Stimulated activated naive CD8-positive, alpha-beta T cell treated with anti-CD3 and anti-CD28 coated beads, Interleukin-15, amount 100 ng/mL, for 72 hours (primary cell): ENCODE results near the gene MBNL2.
A peak's percentile ranks its signal among the peaks of the same experiment; 100 is the strongest.
"Not testable (repeated sequence)": the region's sequence is repeated elsewhere in the genome, so short reads cannot be mapped to it uniquely, and the experiment has no call there.

Experiments
- ATAC-seq: fragments of 150-1000 bp; cut with Tn5 transposase; 2 replicates; pipeline ENCODE4 v1.10.0; 2021; ENCODE audit warnings: mild to moderate bottlenecking, moderate library complexity
- DNase-seq, 2 donors: peaks; one replicate each; pipeline ENCODE4 v3.0.0; 2021 to 2022
- H3K27ac Mint-ChIP-seq, 2 donors: one replicate each; pipeline ENCODE4 v1.8.0; 2022; ENCODE audit warnings: mild to moderate bottlenecking in 2 of 2, mixed read lengths in 2 of 2, moderate library complexity in 2 of 2
- H3K27me3 Mint-ChIP-seq: one replicate; pipeline ENCODE4 v1.8.0; 2022; ENCODE audit warnings: mixed read lengths
- H3K4me1 Mint-ChIP-seq: one replicate; pipeline ENCODE4 v1.8.0; 2022; ENCODE audit warnings: mild to moderate bottlenecking, mixed read lengths
- H3K4me3 Mint-ChIP-seq, 2 donors: one replicate each; pipeline ENCODE4 v1.8.0; 2022; ENCODE audit warnings: mild to moderate bottlenecking in 2 of 2, mixed read lengths in 2 of 2, moderate library complexity in 1 of 2
- H3K9me3 Mint-ChIP-seq, 2 donors: one replicate each; pipeline ENCODE4 v1.8.0; 2022; ENCODE audit warnings: mixed read lengths in 2 of 2

The MBNL2 gene

GRCh38 chr13:97199451-97199850 lies 22.7 kb upstream of the MBNL2 start:
- no peak for ATAC-seq
- H3K4me3 Mint-ChIP-seq, result no peak overlapping the region
- peaks cover 14 to 18% of the 10 kb centered on the region in 2 donors for H3K9me3 Mint-ChIP-seq
- no peak for DNase-seq
- no peak overlapping the region for H3K27ac Mint-ChIP-seq
- H3K4me1 Mint-ChIP-seq, result peaks cover 4% of the 10 kb centered on the region
- peaks cover 11% of the 10 kb centered on the region for H3K27me3 Mint-ChIP-seq

DNA sequence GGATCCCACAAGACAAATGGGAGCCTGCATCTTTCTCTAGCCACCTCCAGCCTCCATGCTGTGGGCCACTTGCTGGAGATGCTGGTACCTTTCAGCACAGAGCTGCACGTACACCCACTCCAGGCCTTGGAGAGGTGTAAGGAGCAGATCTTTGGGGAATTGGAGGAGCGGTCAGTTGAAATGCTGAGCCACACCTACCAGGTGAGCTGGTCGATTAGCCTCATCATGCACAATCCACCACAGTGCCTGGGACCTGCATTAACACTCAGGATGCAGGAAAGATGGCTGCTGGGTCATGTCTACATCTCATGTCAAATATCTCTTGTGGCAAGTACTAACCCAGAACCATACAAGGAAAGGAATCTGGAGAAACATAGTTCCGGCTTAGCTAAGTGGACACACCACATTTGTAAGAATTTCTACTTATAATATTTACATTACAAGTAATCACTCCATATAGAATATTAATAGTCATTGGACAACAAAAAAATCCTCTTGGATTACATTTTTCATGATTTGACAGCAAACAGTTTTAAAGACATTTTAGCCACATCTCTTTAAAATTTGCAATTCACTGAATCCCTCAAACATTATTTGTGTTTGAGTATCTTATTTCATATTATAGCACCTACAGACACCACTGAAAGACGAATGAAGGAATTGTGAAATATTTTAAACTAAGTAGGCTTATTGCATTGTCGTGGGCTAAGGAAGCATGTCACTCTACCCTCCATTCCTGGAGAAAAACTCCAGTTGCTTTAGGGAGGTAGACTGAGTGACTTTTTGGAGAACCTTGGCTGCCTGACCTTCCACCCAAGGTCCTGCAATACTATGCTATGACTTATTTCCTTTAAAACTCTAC lies 21.8 kb upstream of the MBNL2 start:
- ATAC-seq (no peak), DNase-seq (no peak)
- Mint-ChIP-seq H3K27ac (no peak overlapping the region), H3K27me3 (peaks cover 11% of the 10 kb centered on the region), H3K4me1 (peaks cover 4% of the 10 kb centered on the region), H3K4me3 (no peak overlapping the region), H3K9me3 (peaks cover 14 to 18% of the 10 kb centered on the region in 2 donors)

DNA sequence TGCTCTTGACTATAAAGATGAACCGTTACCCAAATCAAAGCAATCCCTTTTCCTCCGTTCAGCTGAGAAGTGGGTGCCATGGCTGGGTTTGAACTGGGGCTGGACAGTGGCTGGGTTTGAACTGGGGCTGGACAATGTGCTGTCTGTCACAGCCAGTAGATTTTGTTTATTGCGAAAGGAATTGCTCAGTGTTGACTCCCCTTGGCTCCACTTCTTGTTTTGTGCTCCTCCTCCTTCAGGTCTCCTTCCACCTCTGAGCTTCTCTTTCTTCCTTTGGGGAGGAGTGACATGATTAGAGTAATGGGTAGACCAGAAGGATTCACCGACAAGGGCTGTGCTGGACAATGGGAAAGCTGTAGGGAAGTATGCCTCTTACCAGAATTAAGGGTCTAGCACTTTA lies 19.4 kb upstream of the MBNL2 start:
- Mint-ChIP-seq H3K27ac (no peak overlapping the region), H3K9me3 (peaks cover 14 to 26% of the 10 kb centered on the region in 2 donors), H3K4me1 (peaks cover 4% of the 10 kb centered on the region), H3K27me3 (peaks cover 11% of the 10 kb centered on the region), H3K4me3 (no peak overlapping the region)
- no peak for ATAC-seq
- DNase-seq, result no peak

DNA sequence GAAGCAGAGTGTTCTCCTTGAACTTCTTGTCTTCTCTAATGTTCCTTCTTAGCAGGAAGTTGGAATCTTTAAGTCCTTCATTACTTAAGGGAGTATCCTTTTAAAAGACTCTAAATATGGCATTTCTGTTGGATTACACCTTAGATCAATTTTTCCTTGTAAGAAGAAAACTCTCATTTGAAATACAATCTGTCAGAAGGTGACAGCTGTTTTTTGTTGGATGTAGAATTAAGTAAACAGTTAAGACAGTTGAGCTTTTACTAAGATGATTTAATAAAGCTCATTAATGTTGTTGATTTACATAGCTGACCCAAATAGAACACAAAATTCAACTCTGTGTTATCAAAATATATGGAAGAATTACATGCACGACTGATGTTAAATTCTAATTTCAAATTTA lies 16.7 kb upstream of the MBNL2 start:
- no peak for ATAC-seq
- H3K4me3 Mint-ChIP-seq, result no peak overlapping the region
- no peak for DNase-seq
- H3K9me3 Mint-ChIP-seq, result peaks cover 5 to 15% of the 10 kb centered on the region in 2 donors
- H3K27me3 Mint-ChIP-seq, result no peaks in the 10 kb centered on the region
- H3K27ac Mint-ChIP-seq, result no peak overlapping the region
- H3K4me1 Mint-ChIP-seq, result peaks cover 5% of the 10 kb centered on the region

DNA sequence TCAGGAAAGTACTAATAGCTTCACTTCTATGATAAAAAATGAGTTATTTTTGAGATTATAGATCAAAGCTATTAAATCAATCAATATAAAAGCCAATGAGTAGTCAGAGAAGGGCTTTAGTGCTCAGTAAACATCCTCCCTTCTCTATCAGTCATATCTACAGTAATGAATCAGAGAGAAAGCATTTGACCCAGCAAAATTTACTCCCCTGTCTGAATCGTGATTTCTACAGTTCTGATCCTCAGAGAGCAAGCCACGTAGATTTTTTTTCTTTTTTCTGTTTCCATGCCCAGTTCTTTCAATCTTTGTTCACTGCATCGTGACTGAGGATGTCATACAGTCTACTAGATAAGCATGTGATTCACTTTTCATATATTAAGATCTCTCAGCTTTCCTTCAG lies 16.2 kb upstream of the MBNL2 start:
- DNase-seq (no peak), ATAC-seq (peak; percentile 53)
- Mint-ChIP-seq H3K9me3 (peaks cover 5 to 15% of the 10 kb centered on the region in 2 donors), H3K4me3 (no peak overlapping the region), H3K4me1 (peaks cover 10% of the 10 kb centered on the region), H3K27me3 (no peaks in the 10 kb centered on the region), H3K27ac (no peak overlapping the region)

DNA sequence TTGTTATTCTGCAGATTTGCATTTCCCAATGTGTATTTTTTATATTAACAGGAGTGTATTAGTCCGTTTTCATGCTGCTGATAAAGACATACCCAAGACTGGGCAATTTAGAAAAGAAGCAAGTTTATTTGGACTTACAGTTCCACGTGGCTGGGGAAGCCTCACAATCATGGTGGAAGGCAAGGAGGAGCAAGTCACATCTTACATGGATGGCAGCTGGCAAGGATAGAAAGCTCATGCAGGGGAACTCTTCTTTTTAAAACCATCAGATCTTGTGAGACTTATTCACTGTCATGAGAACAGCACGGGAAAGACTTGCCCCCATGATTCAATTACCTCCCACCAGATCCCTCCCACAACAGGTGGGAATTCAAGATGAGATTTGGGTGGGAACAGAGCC lies 14.9 kb upstream of the MBNL2 start:
- peaks cover 5 to 15% of the 10 kb centered on the region in 2 donors for H3K9me3 Mint-ChIP-seq
- H3K27ac Mint-ChIP-seq, ATAC-seq, H3K27me3 Mint-ChIP-seq, DNase-seq, H3K4me3 Mint-ChIP-seq: not testable (repeated sequence)
- H3K4me1 Mint-ChIP-seq, result peaks cover 15% of the 10 kb centered on the region

- H3K9me3 Mint-ChIP-seq, result peaks cover 0 to 8% of the 10 kb centered on the region in 2 donors
- no peak overlapping the region for H3K4me3 Mint-ChIP-seq
- no peak overlapping the region for H3K27ac Mint-ChIP-seq
- ATAC-seq (no peak), DNase-seq (no peak)
- H3K4me1 Mint-ChIP-seq, result peaks cover 22% of the 10 kb centered on the region
- no peaks in the 10 kb centered on the region for H3K27me3 Mint-ChIP-seq
Observed at GRCh38 chr13:97211300-97211699, 10.8 kb upstream of the MBNL2 start.

GRCh38 chr13:97212004-97212403 lies 10.1 kb upstream of the MBNL2 start:
- H3K4me3 Mint-ChIP-seq, result no peak overlapping the region
- H3K4me1 Mint-ChIP-seq, result peaks cover 22% of the 10 kb centered on the region
- H3K27ac Mint-ChIP-seq, result peak overlapping the region in 1 of 2 donors; percentile 62
- H3K9me3 Mint-ChIP-seq, result peaks cover 0 to 6% of the 10 kb centered on the region in 2 donors
- no peak for ATAC-seq
- DNase-seq, result no peak
- no peaks in the 10 kb centered on the region for H3K27me3 Mint-ChIP-seq

DNA sequence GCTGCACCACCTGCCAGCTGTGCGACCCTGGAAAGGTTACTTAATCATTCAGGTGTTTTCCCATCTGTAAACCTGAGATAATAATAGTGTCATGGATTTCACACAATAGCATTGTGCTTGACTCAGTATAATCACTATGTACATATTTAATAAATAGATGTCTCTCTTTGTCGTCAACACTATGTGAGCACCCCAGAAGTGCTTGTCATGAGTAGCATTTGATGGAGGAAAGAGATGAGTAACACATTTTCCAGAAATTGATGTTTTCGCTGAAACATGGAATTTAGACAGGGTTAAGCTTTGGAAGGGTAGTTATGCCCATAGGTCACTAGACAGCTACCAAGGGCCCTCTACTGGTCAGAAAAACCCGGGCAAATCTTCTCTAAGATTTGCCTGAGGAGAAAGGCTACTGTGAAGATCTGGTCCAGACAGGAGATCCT lies 9.5 kb upstream of the MBNL2 start:
- peak; percentile 40 for ATAC-seq
- Mint-ChIP-seq H3K4me3 (no peak overlapping the region), H3K4me1 (peaks cover 22% of the 10 kb centered on the region), H3K9me3 (no peaks in the 10 kb centered on the region), H3K27ac (peak overlapping the region in 1 of 2 donors; percentile 28), H3K27me3 (no peaks in the 10 kb centered on the region)
- no peak for DNase-seq

DNA sequence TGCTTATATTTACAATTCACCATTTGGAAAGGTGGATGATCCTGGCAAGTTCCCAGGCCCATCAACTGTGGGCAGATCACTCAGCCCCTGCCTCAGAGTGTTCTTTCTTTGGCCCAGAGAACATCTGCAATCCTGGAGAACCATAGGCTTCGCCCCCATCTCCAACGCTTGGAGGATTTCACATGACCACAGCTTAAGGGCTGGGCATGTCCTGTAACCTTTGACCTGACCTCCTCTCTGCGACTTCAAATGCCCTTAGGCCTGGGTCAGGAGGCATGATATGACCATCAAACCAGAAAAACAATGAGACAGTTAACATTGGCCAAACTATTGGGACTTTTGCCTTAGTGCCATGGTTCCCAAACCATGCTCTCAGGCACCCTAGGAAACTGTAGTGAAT lies 7.2 kb upstream of the MBNL2 start:
- ATAC-seq, result no peak
- Mint-ChIP-seq H3K4me1 (peaks cover 19% of the 10 kb centered on the region), H3K27me3 (no peaks in the 10 kb centered on the region), H3K9me3 (no peaks in the 10 kb centered on the region), H3K4me3 (no peak overlapping the region), H3K27ac (no peak overlapping the region)
- DNase-seq, result no peak

- no peaks in the 10 kb centered on the region for H3K27me3 Mint-ChIP-seq
- ATAC-seq (peak; percentile 65), DNase-seq (no peak)
- no peak overlapping the region for H3K4me3 Mint-ChIP-seq
- H3K9me3 Mint-ChIP-seq, result no peaks in the 10 kb centered on the region
- no peak overlapping the region for H3K27ac Mint-ChIP-seq
- H3K4me1 Mint-ChIP-seq, result peaks cover 22% of the 10 kb centered on the region
Observed at GRCh38 chr13:97215325-97215724, 6.8 kb upstream of the MBNL2 start.

- Mint-ChIP-seq H3K4me3 (no peak overlapping the region), H3K4me1 (peaks cover 19% of the 10 kb centered on the region), H3K9me3 (no peaks in the 10 kb centered on the region), H3K27ac (no peak overlapping the region), H3K27me3 (no peaks in the 10 kb centered on the region)
- DNase-seq (no peak), ATAC-seq (no peak)
Observed at GRCh38 chr13:97219226-97219625, 2.9 kb upstream of the MBNL2 start.

- Mint-ChIP-seq H3K27me3 (no peaks in the 10 kb centered on the region), H3K9me3 (no peaks in the 10 kb centered on the region), H3K4me3 (no peak overlapping the region), H3K4me1 (peaks cover 21% of the 10 kb centered on the region), H3K27ac (no peak overlapping the region)
- ATAC-seq (no peak), DNase-seq (no peak)
Observed at GRCh38 chr13:97220151-97220900, 1.8 kb upstream of the MBNL2 start.

- ATAC-seq, result no peak
- Mint-ChIP-seq H3K27me3 (no peaks in the 10 kb centered on the region), H3K9me3 (no peaks in the 10 kb centered on the region), H3K4me3 (no peak overlapping the region), H3K4me1 (peaks cover 28% of the 10 kb centered on the region), H3K27ac (no peak overlapping the region)
- DNase-seq, result no peak
Observed at GRCh38 chr13:97221046-97221445, 1.1 kb upstream of the MBNL2 start.

DNA sequence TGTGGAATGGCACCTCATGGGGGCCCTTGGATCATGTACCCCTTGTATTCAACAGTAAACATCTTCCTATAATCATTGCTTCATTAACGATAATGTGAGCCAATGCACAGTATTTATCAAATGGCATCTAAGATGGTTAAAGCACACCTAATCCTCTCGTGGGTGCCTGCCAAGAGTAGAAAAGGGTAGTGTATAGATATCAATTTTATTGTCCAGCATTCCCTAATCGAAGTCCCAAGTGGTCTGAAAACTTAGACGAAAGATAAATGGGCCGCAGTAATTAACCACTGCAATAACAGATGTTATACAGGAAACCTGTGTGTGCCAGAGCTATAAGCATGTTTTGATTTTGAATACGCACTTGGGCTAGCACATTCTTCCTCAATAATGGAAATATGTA lies 667 bp upstream of the MBNL2 start:
- ATAC-seq (no peak), DNase-seq (no peak)
- Mint-ChIP-seq H3K4me3 (peak overlapping the region in 1 of 2 donors; percentile 92), H3K4me1 (peaks cover 32% of the 10 kb centered on the region), H3K27ac (no peak overlapping the region), H3K27me3 (no peaks in the 10 kb centered on the region), H3K9me3 (no peaks in the 10 kb centered on the region)

- Mint-ChIP-seq H3K27me3 (no peaks in the 10 kb centered on the region), H3K4me1 (peaks cover 47% of the 10 kb centered on the region), H3K4me3 (peak overlapping the region; percentile 87 to 92), H3K9me3 (no peaks in the 10 kb centered on the region), H3K27ac (peak overlapping the region; percentile 80 to 98)
- no peak for ATAC-seq
- DNase-seq, result no peak
Observed at GRCh38 chr13:97223037-97223710, 1.0 kb downstream of the MBNL2 start.
